Measurements from ENCODE around the gene TAS1R2.
"Not testable (repeated sequence)": the region's sequence is repeated elsewhere in the genome, so short reads cannot be mapped to it uniquely, and the experiment has no call there.

TAS1R2 gene

GRCh38 chr1:18832319-18832718, 27.1 kb downstream of the TAS1R2 start:
- H3K27me3 ChIP-seq (ENCODE audit: control insufficient read depth, insufficient read depth, low read length); H3K36me3 ChIP-seq (ENCODE audit: insufficient read depth, low read length); H3K4me1 ChIP-seq (ENCODE audit: control insufficient read depth, insufficient read depth, low read length); H3K4me3 ChIP-seq (ENCODE audit: low read length); H3K4me2 ChIP-seq (ENCODE audit: low read length); H3K9ac ChIP-seq (ENCODE audit: low read depth, low read length); H3K9me3 ChIP-seq (replicated peaks; ENCODE audit: low read length): not testable (repeated sequence)

- Histone ChIP-seq H3K27me3 (ENCODE audit: control insufficient read depth, insufficient read depth, low read length) (peaks cover 5% of the 10 kb centered on the region), H3K4me1 (ENCODE audit: control insufficient read depth, insufficient read depth, low read length) (no peaks in the 10 kb centered on the region), H3K4me3 (ENCODE audit: low read length) (no peak overlapping the region), H3K9ac (ENCODE audit: low read depth, low read length) (no peak overlapping the region), H3K9me3 (replicated peaks; ENCODE audit: low read length) (no peaks in the 10 kb centered on the region), H3K36me3 (ENCODE audit: insufficient read depth, low read length) (no peaks in the 10 kb centered on the region), H3K4me2 (ENCODE audit: low read length) (no peak overlapping the region)
Measured at GRCh38 chr1:18831656-18832055, 27.8 kb downstream of the TAS1R2 start.

- Histone ChIP-seq H3K36me3 (ENCODE audit: insufficient read depth, low read length) (no peaks in the 10 kb centered on the region), H3K4me2 (ENCODE audit: low read length) (no peak overlapping the region), H3K4me1 (ENCODE audit: control insufficient read depth, insufficient read depth, low read length) (no peaks in the 10 kb centered on the region), H3K9me3 (replicated peaks; ENCODE audit: low read length) (no peaks in the 10 kb centered on the region), H3K4me3 (ENCODE audit: low read length) (no peak overlapping the region), H3K9ac (ENCODE audit: low read depth, low read length) (no peak overlapping the region), H3K27me3 (ENCODE audit: control insufficient read depth, insufficient read depth, low read length) (peaks cover 5% of the 10 kb centered on the region)
Measured at GRCh38 chr1:18830596-18830995, 28.9 kb downstream of the TAS1R2 start.

- peaks cover 5% of the 10 kb centered on the region for H3K27me3 ChIP-seq (ENCODE audit: control insufficient read depth, insufficient read depth, low read length)
- H3K9ac ChIP-seq (ENCODE audit: low read depth, low read length): no peak overlapping the region
- H3K36me3 ChIP-seq (ENCODE audit: insufficient read depth, low read length): no peaks in the 10 kb centered on the region
- no peak overlapping the region for H3K4me3 ChIP-seq (ENCODE audit: low read length)
- no peaks in the 10 kb centered on the region for H3K9me3 ChIP-seq (replicated peaks; ENCODE audit: low read length)
- no peak overlapping the region for H3K4me2 ChIP-seq (ENCODE audit: low read length)
- no peaks in the 10 kb centered on the region for H3K4me1 ChIP-seq (ENCODE audit: control insufficient read depth, insufficient read depth, low read length)
Measured at GRCh38 chr1:18829671-18830070, 29.8 kb downstream of the TAS1R2 start.

- H3K4me1 ChIP-seq (ENCODE audit: control insufficient read depth, insufficient read depth, low read length): no peaks in the 10 kb centered on the region
- no peak overlapping the region for H3K9ac ChIP-seq (ENCODE audit: low read depth, low read length)
- no peak overlapping the region for H3K4me3 ChIP-seq (ENCODE audit: low read length)
- no peaks in the 10 kb centered on the region for H3K36me3 ChIP-seq (ENCODE audit: insufficient read depth, low read length)
- peaks cover 5% of the 10 kb centered on the region for H3K27me3 ChIP-seq (ENCODE audit: control insufficient read depth, insufficient read depth, low read length)
- no peaks in the 10 kb centered on the region for H3K9me3 ChIP-seq (replicated peaks; ENCODE audit: low read length)
- no peak overlapping the region for H3K4me2 ChIP-seq (ENCODE audit: low read length)
Measured at GRCh38 chr1:18828224-18828623, 31.2 kb downstream of the TAS1R2 start.

GRCh38 chr1:18823438-18823837, 36.0 kb downstream of the TAS1R2 start:
- Histone ChIP-seq H3K9me3 (replicated peaks; ENCODE audit: low read length) (no peaks in the 10 kb centered on the region), H3K4me1 (ENCODE audit: control insufficient read depth, insufficient read depth, low read length) (peaks cover 5% of the 10 kb centered on the region), H3K9ac (ENCODE audit: low read depth, low read length) (no peak overlapping the region), H3K36me3 (ENCODE audit: insufficient read depth, low read length) (no peaks in the 10 kb centered on the region), H3K4me3 (ENCODE audit: low read length) (no peak overlapping the region), H3K27me3 (ENCODE audit: control insufficient read depth, insufficient read depth, low read length) (peaks cover 22% of the 10 kb centered on the region), H3K4me2 (ENCODE audit: low read length) (no peak overlapping the region)

GRCh38 chr1:18820791-18821641, 38.4 kb downstream of the TAS1R2 start:
- no peak overlapping the region for H3K4me2 ChIP-seq (ENCODE audit: low read length)
- peaks cover 12% of the 10 kb centered on the region for H3K4me1 ChIP-seq (ENCODE audit: control insufficient read depth, insufficient read depth, low read length)
- no peak overlapping the region for H3K4me3 ChIP-seq (ENCODE audit: low read length)
- no peaks in the 10 kb centered on the region for H3K36me3 ChIP-seq (ENCODE audit: insufficient read depth, low read length)
- no peaks in the 10 kb centered on the region for H3K9me3 ChIP-seq (replicated peaks; ENCODE audit: low read length)
- H3K27me3 ChIP-seq (ENCODE audit: control insufficient read depth, insufficient read depth, low read length): peaks cover 18% of the 10 kb centered on the region
- no peak overlapping the region for H3K9ac ChIP-seq (ENCODE audit: low read depth, low read length)

- H3K36me3 ChIP-seq (ENCODE audit: insufficient read depth, low read length): no peaks in the 10 kb centered on the region
- no peak overlapping the region for H3K4me3 ChIP-seq (ENCODE audit: low read length)
Measured at GRCh38 chr1:18819986-18820790, 39.3 kb downstream of the TAS1R2 start.

GRCh38 chr1:18819203-18819602, 40.3 kb downstream of the TAS1R2 start:
- H3K4me1 ChIP-seq (ENCODE audit: control insufficient read depth, insufficient read depth, low read length): peaks cover 18% of the 10 kb centered on the region
- H3K4me2 ChIP-seq (ENCODE audit: low read length): no peak overlapping the region
- no peaks in the 10 kb centered on the region for H3K9me3 ChIP-seq (replicated peaks; ENCODE audit: low read length)
- no peak overlapping the region for H3K9ac ChIP-seq (ENCODE audit: low read depth, low read length)
- peaks cover 24% of the 10 kb centered on the region for H3K27me3 ChIP-seq (ENCODE audit: control insufficient read depth, insufficient read depth, low read length)
- H3K4me3 ChIP-seq (ENCODE audit: low read length): no peak overlapping the region
- no peaks in the 10 kb centered on the region for H3K36me3 ChIP-seq (ENCODE audit: insufficient read depth, low read length)

More at GRCh38 chr1:18819986-18820790, 39.3 kb downstream of the TAS1R2 start:
- H3K9me3 ChIP-seq (replicated peaks; ENCODE audit: low read length): no peaks in the 10 kb centered on the region
- H3K4me1 ChIP-seq (ENCODE audit: control insufficient read depth, insufficient read depth, low read length): peaks cover 12% of the 10 kb centered on the region
- peaks cover 19% of the 10 kb centered on the region for H3K27me3 ChIP-seq (ENCODE audit: control insufficient read depth, insufficient read depth, low read length)
- no peak overlapping the region for H3K9ac ChIP-seq (ENCODE audit: low read depth, low read length)
- H3K4me2 ChIP-seq (ENCODE audit: low read length): no peak overlapping the region

GRCh38 chr1:18817795-18818435, 41.5 kb downstream of the TAS1R2 start:
- H3K36me3 ChIP-seq (ENCODE audit: insufficient read depth, low read length): no peaks in the 10 kb centered on the region
- peaks cover 18% of the 10 kb centered on the region for H3K4me1 ChIP-seq (ENCODE audit: control insufficient read depth, insufficient read depth, low read length)
- H3K4me2 ChIP-seq (ENCODE audit: low read length): no peak overlapping the region
- H3K27me3 ChIP-seq (ENCODE audit: control insufficient read depth, insufficient read depth, low read length): peaks cover 24% of the 10 kb centered on the region
- H3K9ac ChIP-seq (ENCODE audit: low read depth, low read length): no peak overlapping the region
- H3K4me3 ChIP-seq (ENCODE audit: low read length): no peak overlapping the region
- no peaks in the 10 kb centered on the region for H3K9me3 ChIP-seq (replicated peaks; ENCODE audit: low read length)

GRCh38 chr1:18817316-18817715, 42.1 kb downstream of the TAS1R2 start:
- Histone ChIP-seq H3K27me3 (ENCODE audit: control insufficient read depth, insufficient read depth, low read length) (peaks cover 24% of the 10 kb centered on the region), H3K9ac (ENCODE audit: low read depth, low read length) (no peak overlapping the region), H3K4me3 (ENCODE audit: low read length) (no peak overlapping the region), H3K9me3 (replicated peaks; ENCODE audit: low read length) (no peaks in the 10 kb centered on the region), H3K4me1 (ENCODE audit: control insufficient read depth, insufficient read depth, low read length) (peaks cover 18% of the 10 kb centered on the region), H3K36me3 (ENCODE audit: insufficient read depth, low read length) (no peaks in the 10 kb centered on the region), H3K4me2 (ENCODE audit: low read length) (no peak overlapping the region)
